Heart left ventricle (tissue), 13 donors: ENCODE results near the gene PPP1R8.

ENCODE experiments used
- CTCF ChIP-seq, 12 donors: fragments of 200-600 bp; sonication (generic) in 4 of 12; IDR thresholded peaks; one replicate each; pipeline versions ENCODE4 v1.5.0 to v1.8.0; 2018 to 2022; ENCODE audit warnings: antibody characterized with exemption in 12 of 12, mild to moderate bottlenecking in 5 of 12
- POLR2A ChIP-seq, 2 donors: fragments of 450-650 bp; IDR thresholded peaks; one replicate each; pipeline ENCODE4 v1.6.1; 2017; ENCODE audit warnings: antibody characterized with exemption in 2 of 2, mild to moderate bottlenecking in 2 of 2, moderate library complexity in 2 of 2
- donor health status: ischemic (EF 13 %, LVEDD 7.1; RV severe dilation, severe dysfunction).
- donor health status: DM: no; HTN: yes; CAD: no.
- donor health status: DM: no; HTN: no; CAD: no.
- donor health status: ischemic (EF 25% LVEDD 6.9; RV normal size, moderate dysfunction).
- donor health status: ischemic (EF 25% LVEDD 5.7; RV mildly dilated, moderate dysfunction).
- donor health status: ischemic (EF 35%, LVEDD 5.7; RV mildly dilated, moderate dysfunction).
- donor health status: nonischemic (EF 11% LVEDD 7.7; RV severe dilation, severe dysfunction).
- donor health status: DM: yes; HTN: yes; CAD: no.
- donor health status: PGD.
- donor health status: ischemic (EF 29% LVEDD 5.4; RV normal size, mild dysfunction).
- donor health status: nonischemic (EF 23%, LVEDD 6.1; RV moderate dilation, normal function).

DNA sequence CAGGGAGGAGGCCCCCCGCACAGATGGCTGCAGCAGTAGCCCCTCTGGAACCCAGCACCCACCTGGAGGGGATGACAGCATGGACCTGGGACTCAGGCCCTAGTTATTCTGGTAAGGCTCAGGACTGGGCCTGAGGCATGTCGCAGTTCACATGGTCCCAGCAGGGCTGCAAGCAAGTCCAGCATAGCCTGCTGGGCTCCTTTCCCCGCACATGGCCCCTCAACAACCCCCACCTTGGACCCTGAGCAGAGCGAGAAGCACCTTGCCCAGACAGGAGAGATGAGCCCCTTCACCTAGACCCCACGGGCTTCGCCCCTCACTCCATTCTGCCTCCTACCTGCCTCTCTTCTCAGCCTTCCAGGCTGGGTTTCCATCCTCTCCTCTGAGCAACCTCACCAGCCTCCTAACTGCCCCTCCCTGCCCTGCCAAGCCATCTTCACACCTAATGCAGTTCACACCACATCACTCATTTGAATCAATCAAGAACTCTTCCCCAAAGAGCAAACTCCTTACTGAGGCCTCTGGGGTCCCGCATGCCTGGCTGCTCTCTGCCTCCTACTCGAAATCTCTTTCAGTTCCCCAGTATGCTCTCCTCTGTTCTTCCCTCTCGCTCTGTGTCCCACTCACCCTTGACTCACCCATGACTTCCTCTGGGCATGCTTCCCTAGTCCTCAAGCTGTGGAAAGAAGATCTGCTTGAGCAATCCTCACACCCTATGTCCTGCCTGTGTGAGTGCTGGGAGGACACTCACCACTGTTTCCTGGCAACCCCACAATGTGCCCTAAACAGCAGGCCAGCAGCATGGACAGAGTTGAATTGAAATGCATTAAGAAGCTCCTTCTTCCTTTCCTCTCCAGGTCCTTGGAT, 32.3 kb downstream of the PPP1R8 start:
- TF ChIP-seq CTCF (IDR thresholded peaks at IDR 0.05) (no peak), POLR2A (IDR thresholded peaks at IDR 0.05) (no peak)
